Fibroblast of the conjunctiva (primary cell): ENCODE measurements around the gene RAP1GDS1.
"Not testable (repeated sequence)": the region's sequence is repeated elsewhere in the genome, so short reads cannot be mapped to it uniquely, and the experiment has no call there.

Experiments
- DNase-seq: peaks from one replicate; pipeline ENCODE4 v3.0.0-alpha.2; 2010; ENCODE audit warnings: low read depth

RAP1GDS1 gene

GRCh38 chr4:98288671-98289070, 27.5 kb downstream of the RAP1GDS1 start:
- not testable (repeated sequence) for DNase-seq

GRCh38 chr4:98289375-98289774, 28.2 kb downstream of the RAP1GDS1 start:
- no peak for DNase-seq

GRCh38 chr4:98290511-98290910, 29.3 kb downstream of the RAP1GDS1 start:
- peak; percentile 77 for DNase-seq

GRCh38 chr4:98293104-98293887, 32.1 kb downstream of the RAP1GDS1 start:
- DNase-seq = no peak

GRCh38 chr4:98298022-98298421, 36.8 kb downstream of the RAP1GDS1 start:
- no peak for DNase-seq

GRCh38 chr4:98300706-98301105, 39.5 kb downstream of the RAP1GDS1 start:
- DNase-seq = no peak

GRCh38 chr4:98305576-98305975, 44.4 kb downstream of the RAP1GDS1 start:
- no peak for DNase-seq

- no peak for DNase-seq
Measured at GRCh38 chr4:98310867-98311266, 49.7 kb downstream of the RAP1GDS1 start.

- DNase-seq = no peak
Measured at GRCh38 chr4:98311656-98312055, 50.5 kb downstream of the RAP1GDS1 start.

GRCh38 chr4:98314791-98315565, 53.8 kb downstream of the RAP1GDS1 start:
- DNase-seq = no peak

- no peak for DNase-seq
Measured at GRCh38 chr4:98318521-98318920, 57.3 kb downstream of the RAP1GDS1 start.

GRCh38 chr4:98319021-98319420, 57.8 kb downstream of the RAP1GDS1 start:
- DNase-seq = no peak

GRCh38 chr4:98326168-98326567, 65.0 kb downstream of the RAP1GDS1 start:
- no peak for DNase-seq

- no peak for DNase-seq
Measured at GRCh38 chr4:98327694-98328093, 66.5 kb downstream of the RAP1GDS1 start.

- not testable (repeated sequence) for DNase-seq
Measured at GRCh38 chr4:98329879-98330640, 68.9 kb downstream of the RAP1GDS1 start.

- no peak for DNase-seq
Measured at GRCh38 chr4:98332017-98332416, 70.8 kb downstream of the RAP1GDS1 start.

- DNase-seq = no peak
Measured at GRCh38 chr4:98334461-98334860, 73.3 kb downstream of the RAP1GDS1 start.

- DNase-seq = no peak
Measured at GRCh38 chr4:98338761-98339438, 77.7 kb downstream of the RAP1GDS1 start.

- no peak for DNase-seq
Measured at GRCh38 chr4:98341309-98341708, 80.1 kb downstream of the RAP1GDS1 start.

GRCh38 chr4:98343626-98344025, 82.4 kb downstream of the RAP1GDS1 start:
- no peak for DNase-seq

- no peak for DNase-seq
Measured at GRCh38 chr4:98345838-98346237, 84.7 kb downstream of the RAP1GDS1 start.

GRCh38 chr4:98352396-98352795, 91.2 kb downstream of the RAP1GDS1 start:
- DNase-seq = no peak
